Colonic mucosa (tissue), 4 donors: Measurements from ENCODE around the gene SLC25A44. TPM values are rescaled to one million over a fixed set of nuclear protein-coding genes. Genes with fewer than 3 reads are reported as not detected.

Source experiments
- DNase-seq: peaks from one replicate; pipeline ENCODE4 v3.0.0-alpha.2; 2020
- H3K27ac ChIP-seq: fragments of 200-600 bp; one replicate; pipeline ENCODE4 v1.8.0; 2021
- H3K27me3 ChIP-seq: fragments of 200-600 bp; one replicate; pipeline ENCODE4 v1.8.0; 2021
- H3K36me3 ChIP-seq: fragments of 200-600 bp; one replicate; pipeline ENCODE4 v1.8.0; 2021
- H3K4me1 ChIP-seq: fragments of 200-600 bp; one replicate; pipeline ENCODE4 v1.8.0; 2021; ENCODE audit warnings: mild to moderate bottlenecking
- H3K4me3 ChIP-seq: fragments of 200-600 bp; one replicate; pipeline ENCODE4 v1.8.0; 2021
- H3K9ac ChIP-seq, 2 donors: one replicate each; pipeline ENCODE4 v1.7.0; 2013; ENCODE audit warnings: control low read depth in 2 of 2, low read depth in 2 of 2, low read length in 2 of 2
- H3K9me3 ChIP-seq: fragments of 200-600 bp; one replicate; pipeline ENCODE4 v1.8.0; 2021
- CTCF ChIP-seq: fragments of 200-600 bp; IDR thresholded peaks from one replicate; pipeline ENCODE4 v1.8.0; 2022; ENCODE audit warnings: antibody characterized with exemption, mild to moderate bottlenecking
- intact Hi-C: fragments of 100-400 bp; cut with DNase I; formaldehyde crosslinking; loops from one replicate; pipeline ENCODE4 v1.14.1; 2022
- total RNA-seq, 2 donors: library from RNA; stranded (reverse); fragmentation: NEBNext Ultra II Directional in 1 of 2; extraction: Animal tissue kit (Norgen Biotek cat#: 25700) in 1 of 2; gene quantifications; one replicate each; pipeline ENCODE4 v1.2.1, GENCODE V29; 2021
- donor health status: healthy.
- donor health status: DM: no; HTN: no; CAD: no.
- donor health status: DM: no; HTN: no; CAD: no.

SLC25A44 gene
- total RNA-seq, 2 donors from 2014 or later = 23.6 to 26.8 TPM

GRCh38 chr1:156221986-156222692 lies 28.2 kb downstream of the SLC25A44 start:
- Histone ChIP-seq H3K36me3 (no peaks in the 10 kb centered on the region), H3K27me3 (no peaks in the 10 kb centered on the region), H3K9me3 (no peaks in the 10 kb centered on the region), H3K9ac (no peak overlapping the region), H3K4me3 (no peak overlapping the region), H3K4me1 (no peaks in the 10 kb centered on the region), H3K27ac (no peak overlapping the region)
- TF ChIP-seq CTCF = no peak
- DNase-seq = no peak
- intact Hi-C loops = no loop called here

- TF ChIP-seq CTCF = no peak
These were observed 31.7 kb downstream of the SLC25A44 start for GRCh38 chr1:156225677-156226014.

GRCh38 chr1:156226116-156226538 lies 32.2 kb downstream of the SLC25A44 start:
- Histone ChIP-seq H3K4me1 (no peaks in the 10 kb centered on the region), H3K9me3 (no peaks in the 10 kb centered on the region), H3K36me3 (no peaks in the 10 kb centered on the region), H3K27ac (no peak overlapping the region), H3K4me3 (no peak overlapping the region), H3K9ac (no peak overlapping the region), H3K27me3 (no peaks in the 10 kb centered on the region)
- TF ChIP-seq CTCF = no peak
- no peak for DNase-seq
- intact Hi-C loops = no loop called here

More at GRCh38 chr1:156225677-156226014, 31.7 kb downstream of the SLC25A44 start:
- intact Hi-C loops = loop anchor here (1.0 to 2.0 kb wide), 2 partner anchors 79 to 135 kb away; no protein-coding TSS in a partner anchor
- H3K36me3 ChIP-seq = no peaks in the 10 kb centered on the region
- no peak for DNase-seq
- H3K4me3 ChIP-seq = no peak overlapping the region
- no peak overlapping the region for H3K9ac ChIP-seq
- H3K4me1 ChIP-seq = no peaks in the 10 kb centered on the region
- H3K9me3 ChIP-seq = no peaks in the 10 kb centered on the region
- no peak overlapping the region for H3K27ac ChIP-seq
- no peaks in the 10 kb centered on the region for H3K27me3 ChIP-seq

GRCh38 chr1:156226782-156227181 lies 32.9 kb downstream of the SLC25A44 start:
- no peaks in the 10 kb centered on the region for H3K9me3 ChIP-seq
- no peak for DNase-seq
- no peak for TF ChIP-seq CTCF
- no peaks in the 10 kb centered on the region for H3K27me3 ChIP-seq
- H3K4me1 ChIP-seq = no peaks in the 10 kb centered on the region
- no peak overlapping the region for H3K27ac ChIP-seq
- H3K36me3 ChIP-seq = no peaks in the 10 kb centered on the region
- intact Hi-C loops = no loop called here
- no peak overlapping the region for H3K9ac ChIP-seq
- H3K4me3 ChIP-seq = no peak overlapping the region

GRCh38 chr1:156228501-156228900 lies 34.6 kb downstream of the SLC25A44 start:
- H3K27ac ChIP-seq = no peak overlapping the region
- H3K4me3 ChIP-seq = no peak overlapping the region
- TF ChIP-seq CTCF = no peak
- H3K4me1 ChIP-seq = no peaks in the 10 kb centered on the region
- no peak overlapping the region for H3K9ac ChIP-seq
- no peaks in the 10 kb centered on the region for H3K27me3 ChIP-seq
- H3K36me3 ChIP-seq = no peaks in the 10 kb centered on the region
- intact Hi-C loops = no loop called here
- no peak for DNase-seq
- H3K9me3 ChIP-seq = no peaks in the 10 kb centered on the region
